Stimulated activated naive B cell treated with anti-CD40 and anti-IgM and Interleukin-4, amounts not matched to agents 10 μg/mL and 1 μg/mL and 100 μg/mL, for 72 hours (primary cell): ENCODE measurements around the gene NAA16.
"Not testable (repeated sequence)": the region's sequence is repeated elsewhere in the genome, so short reads cannot be mapped to it uniquely, and the experiment has no call there.

ENCODE experiments used
- ATAC-seq, 2 donors: fragments of 150-1000 bp; cut with Tn5 transposase; replicated peaks; 2 replicates each; pipeline ENCODE4 v1.10.0; 2021; ENCODE audit warnings: moderate library complexity in 1 of 2
- DNase-seq: peaks from one replicate; pipeline ENCODE4 v3.0.0; 2021
- H3K27ac Mint-ChIP-seq: one replicate; pipeline ENCODE4 v1.8.0; 2022; ENCODE audit warnings: mild to moderate bottlenecking, mixed read lengths
- H3K27me3 Mint-ChIP-seq, 2 donors: one replicate each; pipeline ENCODE4 v1.8.0; 2022; ENCODE audit warnings: mixed read lengths in 2 of 2
- H3K36me3 Mint-ChIP-seq, 2 donors: one replicate each; pipeline ENCODE4 v1.8.0; 2022; ENCODE audit warnings: mixed read lengths in 2 of 2, mild to moderate bottlenecking in 1 of 2
- H3K4me1 Mint-ChIP-seq, 2 donors: one replicate each; pipeline ENCODE4 v1.8.0; 2022; ENCODE audit warnings: mixed read lengths in 2 of 2, mild to moderate bottlenecking in 1 of 2
- H3K4me3 Mint-ChIP-seq, 2 donors: one replicate each; pipeline ENCODE4 v1.8.0; 2022; ENCODE audit warnings: mild to moderate bottlenecking in 2 of 2, mixed read lengths in 2 of 2, moderate library complexity in 1 of 2
- H3K9me3 Mint-ChIP-seq, 2 donors: one replicate each; pipeline ENCODE4 v1.8.0; 2022; ENCODE audit warnings: mixed read lengths in 2 of 2, mild to moderate bottlenecking in 1 of 2

The NAA16 gene

GRCh38 chr13:41356385-41356648 is 45.2 kb downstream of the NAA16 start:
- not testable (repeated sequence) for H3K27ac Mint-ChIP-seq, ATAC-seq, H3K4me3 Mint-ChIP-seq, H3K4me1 Mint-ChIP-seq, H3K9me3 Mint-ChIP-seq, H3K27me3 Mint-ChIP-seq, DNase-seq
- peaks cover 15 to 39% of the 10 kb centered on the region in 2 donors for H3K36me3 Mint-ChIP-seq

GRCh38 chr13:41356786-41357185 is 45.7 kb downstream of the NAA16 start:
- Mint-ChIP-seq H3K36me3 (peaks cover 19 to 44% of the 10 kb centered on the region in 2 donors), H3K4me3 (no peak overlapping the region), H3K4me1 (peaks cover 0 to 5% of the 10 kb centered on the region in 2 donors), H3K27me3 (no peaks in the 10 kb centered on the region), H3K27ac (no peak overlapping the region), H3K9me3 (no peaks in the 10 kb centered on the region)
- ATAC-seq (no peak), DNase-seq (no peak)

GRCh38 chr13:41361491-41361890 is 50.4 kb downstream of the NAA16 start:
- H3K9me3 Mint-ChIP-seq: no peaks in the 10 kb centered on the region
- H3K27me3 Mint-ChIP-seq: no peaks in the 10 kb centered on the region
- ATAC-seq (no peak), DNase-seq (no peak)
- H3K36me3 Mint-ChIP-seq: peaks cover 20 to 54% of the 10 kb centered on the region in 2 donors
- H3K27ac Mint-ChIP-seq: no peak overlapping the region
- H3K4me3 Mint-ChIP-seq: no peak overlapping the region
- H3K4me1 Mint-ChIP-seq: no peaks in the 10 kb centered on the region

GRCh38 chr13:41364043-41364442 is 53.0 kb downstream of the NAA16 start:
- Mint-ChIP-seq H3K27me3 (no peaks in the 10 kb centered on the region), H3K9me3 (no peaks in the 10 kb centered on the region), H3K4me1 (no peaks in the 10 kb centered on the region), H3K27ac (no peak overlapping the region), H3K36me3 (peaks cover 23 to 60% of the 10 kb centered on the region in 2 donors), H3K4me3 (no peak overlapping the region)
- DNase-seq (no peak), ATAC-seq (no peak)

GRCh38 chr13:41365631-41366030 is 54.6 kb downstream of the NAA16 start:
- H3K27me3 Mint-ChIP-seq: no peaks in the 10 kb centered on the region
- DNase-seq: no peak
- H3K36me3 Mint-ChIP-seq: peaks cover 34 to 63% of the 10 kb centered on the region in 2 donors
- H3K9me3 Mint-ChIP-seq: no peaks in the 10 kb centered on the region
- H3K4me3 Mint-ChIP-seq: no peak overlapping the region
- no peak for ATAC-seq
- no peaks in the 10 kb centered on the region for H3K4me1 Mint-ChIP-seq
- H3K27ac Mint-ChIP-seq: no peak overlapping the region

- Mint-ChIP-seq H3K9me3 (no peaks in the 10 kb centered on the region), H3K4me3 (no peak overlapping the region), H3K36me3 (peaks cover 34 to 54% of the 10 kb centered on the region in 2 donors), H3K27me3 (no peaks in the 10 kb centered on the region), H3K27ac (no peak overlapping the region), H3K4me1 (no peaks in the 10 kb centered on the region)
- ATAC-seq: no peak
- no peak for DNase-seq
Observed at GRCh38 chr13:41370736-41371135, 59.7 kb downstream of the NAA16 start.

GRCh38 chr13:41377446-41377845 is 66.4 kb downstream of the NAA16 start:
- Mint-ChIP-seq H3K27me3 (peaks cover 0 to 5% of the 10 kb centered on the region in 2 donors), H3K36me3 (peaks cover 20 to 23% of the 10 kb centered on the region in 2 donors), H3K27ac (no peak overlapping the region), H3K9me3 (no peaks in the 10 kb centered on the region), H3K4me1 (no peaks in the 10 kb centered on the region), H3K4me3 (no peak overlapping the region)
- ATAC-seq: no peak
- no peak for DNase-seq

- no peak overlapping the region for H3K27ac Mint-ChIP-seq
- no peak for DNase-seq
- no peak for ATAC-seq
- H3K27me3 Mint-ChIP-seq: peaks cover 8 to 9% of the 10 kb centered on the region in 2 donors
- no peaks in the 10 kb centered on the region for H3K4me1 Mint-ChIP-seq
- H3K9me3 Mint-ChIP-seq: no peaks in the 10 kb centered on the region
- H3K4me3 Mint-ChIP-seq: no peak overlapping the region
- no peaks in the 10 kb centered on the region for H3K36me3 Mint-ChIP-seq
Observed at GRCh38 chr13:41382431-41382830, 71.4 kb downstream of the NAA16 start.

- peak in 1 of 2 donors; percentile 19 for ATAC-seq
Observed at GRCh38 chr13:41383386-41383785, 72.3 kb downstream of the NAA16 start.

GRCh38 chr13:41384749-41385503 is 73.9 kb downstream of the NAA16 start:
- H3K36me3 Mint-ChIP-seq: no peaks in the 10 kb centered on the region
- no peak overlapping the region for H3K27ac Mint-ChIP-seq
- DNase-seq: no peak
- H3K4me3 Mint-ChIP-seq: no peak overlapping the region
- no peaks in the 10 kb centered on the region for H3K9me3 Mint-ChIP-seq
- no peak for ATAC-seq
- H3K4me1 Mint-ChIP-seq: no peaks in the 10 kb centered on the region
- peaks cover 8 to 9% of the 10 kb centered on the region in 2 donors for H3K27me3 Mint-ChIP-seq

More at GRCh38 chr13:41383386-41383785, 72.3 kb downstream of the NAA16 start:
- no peak for DNase-seq
- Mint-ChIP-seq H3K4me1 (no peaks in the 10 kb centered on the region), H3K4me3 (no peak overlapping the region), H3K9me3 (no peaks in the 10 kb centered on the region), H3K36me3 (no peaks in the 10 kb centered on the region), H3K27ac (no peak overlapping the region), H3K27me3 (peaks cover 8 to 9% of the 10 kb centered on the region in 2 donors)

GRCh38 chr13:41386211-41386610 is 75.1 kb downstream of the NAA16 start:
- no peak overlapping the region for H3K27ac Mint-ChIP-seq
- DNase-seq (no peak), ATAC-seq (no peak)
- no peaks in the 10 kb centered on the region for H3K36me3 Mint-ChIP-seq
- H3K4me3 Mint-ChIP-seq: no peak overlapping the region
- H3K27me3 Mint-ChIP-seq: peaks cover 8 to 9% of the 10 kb centered on the region in 2 donors
- no peaks in the 10 kb centered on the region for H3K9me3 Mint-ChIP-seq
- no peaks in the 10 kb centered on the region for H3K4me1 Mint-ChIP-seq

- Mint-ChIP-seq H3K36me3 (no peaks in the 10 kb centered on the region), H3K4me1 (no peaks in the 10 kb centered on the region), H3K27ac (no peak overlapping the region), H3K27me3 (peaks cover 3 to 8% of the 10 kb centered on the region in 2 donors), H3K9me3 (no peaks in the 10 kb centered on the region), H3K4me3 (no peak overlapping the region)
- DNase-seq (no peak), ATAC-seq (no peak)
Observed at GRCh38 chr13:41387576-41387975, 76.5 kb downstream of the NAA16 start.

GRCh38 chr13:41388143-41388881 is 77.2 kb downstream of the NAA16 start:
- H3K9me3 Mint-ChIP-seq: no peaks in the 10 kb centered on the region
- H3K36me3 Mint-ChIP-seq: no peaks in the 10 kb centered on the region
- ATAC-seq (no peak), DNase-seq (no peak)
- H3K4me3 Mint-ChIP-seq: no peak overlapping the region
- no peak overlapping the region for H3K27ac Mint-ChIP-seq
- H3K27me3 Mint-ChIP-seq: peaks cover 0 to 8% of the 10 kb centered on the region in 2 donors
- no peaks in the 10 kb centered on the region for H3K4me1 Mint-ChIP-seq

GRCh38 chr13:41389580-41389979 is 78.5 kb downstream of the NAA16 start:
- ATAC-seq (no peak), DNase-seq (no peak)
- Mint-ChIP-seq H3K4me1 (no peaks in the 10 kb centered on the region), H3K27ac (no peak overlapping the region), H3K9me3 (peaks cover 5 to 7% of the 10 kb centered on the region in 2 donors), H3K27me3 (peaks cover 5 to 7% of the 10 kb centered on the region in 2 donors), H3K36me3 (peaks cover 0 to 2% of the 10 kb centered on the region in 2 donors), H3K4me3 (no peak overlapping the region)

GRCh38 chr13:41394166-41394565 is 83.1 kb downstream of the NAA16 start:
- ATAC-seq: no peak
- peaks cover 0 to 2% of the 10 kb centered on the region in 2 donors for H3K36me3 Mint-ChIP-seq
- H3K4me1 Mint-ChIP-seq: no peaks in the 10 kb centered on the region
- H3K4me3 Mint-ChIP-seq: no peak overlapping the region
- H3K27me3 Mint-ChIP-seq: peaks cover 3 to 5% of the 10 kb centered on the region in 2 donors
- H3K27ac Mint-ChIP-seq: no peak overlapping the region
- no peak for DNase-seq
- peaks cover 5 to 7% of the 10 kb centered on the region in 2 donors for H3K9me3 Mint-ChIP-seq
